ENCODE results near the gene RALGAPA2. TPM values are rescaled to one million over a fixed set of nuclear protein-coding genes. Genes with fewer than 3 reads are reported as not detected.
A peak's percentile ranks its signal among the peaks of the same experiment; 100 is the strongest.

The RALGAPA2 gene
- total and polyA plus RNA-seq, 2 of the 13 experiments (the other 11 are each of a cell fraction or from before 2014, with no cell fraction given), result 13.8 to 17.7 TPM

DNA sequence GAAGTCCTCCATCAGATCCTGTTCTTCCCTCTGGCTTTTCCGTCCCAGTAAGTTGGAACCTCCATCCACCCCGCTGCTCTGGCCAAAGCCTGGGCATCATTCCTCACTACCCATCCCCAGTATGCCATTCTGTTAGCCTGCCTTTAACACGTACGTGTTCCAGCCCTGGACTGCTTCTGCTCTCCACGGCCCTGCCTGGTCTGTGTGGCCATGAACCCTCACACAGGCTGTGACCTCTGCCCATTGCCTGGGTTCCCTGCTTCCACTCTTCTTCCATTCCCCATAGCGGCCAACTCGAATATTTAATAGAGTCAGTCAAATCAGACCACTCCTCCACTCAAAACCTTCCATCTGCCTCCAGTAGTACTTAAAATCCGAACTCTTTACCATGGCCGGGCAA lies 29.4 kb downstream of the RALGAPA2 start:
- BruUV-seq (replicated peaks), result no TSS peak
- H3K79me2 ChIP-seq (ENCODE audit: insufficient read depth, low read length), result peaks cover 7% of the 10 kb centered on the region
- no peaks in the 10 kb centered on the region for H3K9me3 ChIP-seq (ENCODE audit: low read length)
- H3K4me3 ChIP-seq (replicated peaks in 1 of 3; ENCODE audit: insufficient read depth in 1 of 3, low read depth in 2 of 3, low read length in 3 of 3), result no peak overlapping the region
- ATAC-seq, result peak; percentile 19; the same call in 1 of the 3 replicates
- no peak for FAIRE-seq
- H2AFZ ChIP-seq (ENCODE audit: low read length), result no peak overlapping the region
- H3K27ac ChIP-seq (ENCODE audit: extremely low read length, insufficient read depth, low read length), result no peak overlapping the region
- TF ChIP-seq ZFX (CRISPR knock-in tag; IDR thresholded peaks at IDR 0.05; ENCODE audit: low read depth), result no peak
- no peak for TF ChIP-seq ZMAT3 (CRISPR knock-in tag; conservative IDR thresholded peaks at IDR 0.05)
- TF ChIP-seq, protein P1, sequence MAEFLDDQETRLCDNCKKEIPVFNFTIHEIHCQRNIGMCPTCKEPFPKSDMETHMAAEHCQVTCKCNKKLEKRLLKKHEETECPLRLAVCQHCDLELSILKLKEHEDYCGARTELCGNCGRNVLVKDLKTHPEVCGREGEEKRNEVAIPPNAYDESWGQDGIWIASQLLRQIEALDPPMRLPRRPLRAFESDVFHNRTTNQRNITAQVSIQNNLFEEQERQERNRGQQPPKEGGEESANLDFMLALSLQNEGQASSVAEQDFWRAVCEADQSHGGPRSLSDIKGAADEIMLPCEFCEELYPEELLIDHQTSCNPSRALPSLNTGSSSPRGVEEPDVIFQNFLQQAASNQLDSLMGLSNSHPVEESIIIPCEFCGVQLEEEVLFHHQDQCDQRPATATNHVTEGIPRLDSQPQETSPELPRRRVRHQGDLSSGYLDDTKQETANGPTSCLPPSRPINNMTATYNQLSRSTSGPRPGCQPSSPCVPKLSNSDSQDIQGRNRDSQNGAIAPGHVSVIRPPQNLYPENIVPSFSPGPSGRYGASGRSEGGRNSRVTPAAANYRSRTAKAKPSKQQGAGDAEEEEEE (CRISPR knock-in tag; IDR thresholded peaks at IDR 0.05; ENCODE audit: borderline replicate concordance), result no peak
- TF ChIP-seq, protein P2, sequence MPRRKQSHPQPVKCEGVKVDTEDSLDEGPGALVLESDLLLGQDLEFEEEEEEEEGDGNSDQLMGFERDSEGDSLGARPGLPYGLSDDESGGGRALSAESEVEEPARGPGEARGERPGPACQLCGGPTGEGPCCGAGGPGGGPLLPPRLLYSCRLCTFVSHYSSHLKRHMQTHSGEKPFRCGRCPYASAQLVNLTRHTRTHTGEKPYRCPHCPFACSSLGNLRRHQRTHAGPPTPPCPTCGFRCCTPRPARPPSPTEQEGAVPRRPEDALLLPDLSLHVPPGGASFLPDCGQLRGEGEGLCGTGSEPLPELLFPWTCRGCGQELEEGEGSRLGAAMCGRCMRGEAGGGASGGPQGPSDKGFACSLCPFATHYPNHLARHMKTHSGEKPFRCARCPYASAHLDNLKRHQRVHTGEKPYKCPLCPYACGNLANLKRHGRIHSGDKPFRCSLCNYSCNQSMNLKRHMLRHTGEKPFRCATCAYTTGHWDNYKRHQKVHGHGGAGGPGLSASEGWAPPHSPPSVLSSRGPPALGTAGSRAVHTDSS (CRISPR knock-in tag; conservative IDR thresholded peaks at IDR 0.05), result no peak
- TF ChIP-seq, protein P3, sequence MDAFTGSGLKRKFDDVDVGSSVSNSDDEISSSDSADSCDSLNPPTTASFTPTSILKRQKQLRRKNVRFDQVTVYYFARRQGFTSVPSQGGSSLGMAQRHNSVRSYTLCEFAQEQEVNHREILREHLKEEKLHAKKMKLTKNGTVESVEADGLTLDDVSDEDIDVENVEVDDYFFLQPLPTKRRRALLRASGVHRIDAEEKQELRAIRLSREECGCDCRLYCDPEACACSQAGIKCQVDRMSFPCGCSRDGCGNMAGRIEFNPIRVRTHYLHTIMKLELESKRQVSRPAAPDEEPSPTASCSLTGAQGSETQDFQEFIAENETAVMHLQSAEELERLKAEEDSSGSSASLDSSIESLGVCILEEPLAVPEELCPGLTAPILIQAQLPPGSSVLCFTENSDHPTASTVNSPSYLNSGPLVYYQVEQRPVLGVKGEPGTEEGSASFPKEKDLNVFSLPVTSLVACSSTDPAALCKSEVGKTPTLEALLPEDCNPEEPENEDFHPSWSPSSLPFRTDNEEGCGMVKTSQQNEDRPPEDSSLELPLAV (CRISPR knock-in tag; conservative IDR thresholded peaks at IDR 0.05; ENCODE audit: low read depth), result no peak
- TF ChIP-seq WIZ (CRISPR knock-in tag; IDR thresholded peaks at IDR 0.05), result no peak
- TF ChIP-seq SIX1 (CRISPR knock-in tag; IDR thresholded peaks at IDR 0.05; ENCODE audit: borderline replicate concordance), result no peak
- no peak for TF ChIP-seq MAFK (conservative IDR thresholded peaks at IDR 0.05 in 1 of 2, IDR thresholded peaks at IDR 0.05 in 1 of 2; ENCODE audit: low read length in 2 of 2)
- TF ChIP-seq HCFC1 (IDR thresholded peaks at IDR 0.05; ENCODE audit: low read depth, low read length), result no peak
- TF ChIP-seq YEATS2 (CRISPR knock-in tag; IDR thresholded peaks at IDR 0.05; ENCODE audit: borderline replicate concordance), result no peak
- in situ Hi-C loops (cut with HindIII; ENCODE audit: extremely low pct_ligation_motif_present, low pct_unique_long_range_greater_than_20kb), result no loop called here
- intact Hi-C loops (cut with micrococcal nuclease; ENCODE audit: unreplicated experiment), result no loop called here
- no peak overlapping the region for H3K9ac ChIP-seq (ENCODE audit: insufficient read depth, low read depth, low read length)
- 0 out of 5 replicates have a peak, but pooled peaks cover 0 to 1% of the 10 kb centered on the region in 2 experiments for H3K36me3 ChIP-seq (replicated peaks in 1 of 2; ENCODE audit: control insufficient read depth in 1 of 2, insufficient read depth in 2 of 2, low read length in 2 of 2)
- peaks cover 22% of the 10 kb centered on the region for H3K4me1 ChIP-seq (ENCODE audit: insufficient read depth, low read length)
- POLR2A ChIA-PET, result no interaction called here
- WGBS (ENCODE audit: low lambda C conversion rate), result 90% methylated on average over 9 of the region's 9 CpGs
- no peak for DNase-seq (ENCODE audit: low spot score)
- no peaks in the 10 kb centered on the region for H3K27me3 ChIP-seq (ENCODE audit: control insufficient read depth in 1 of 2, insufficient read depth in 2 of 2, low read length in 2 of 2)
- peaks cover 14% of the 10 kb centered on the region; the same call in 1 of the 2 replicates for H4K20me1 ChIP-seq (ENCODE audit: insufficient read depth, low read length)
- CTCF ChIA-PET (ENCODE audit: low intra/inter-chr PET ratio, low total read pairs), result no interaction called here
- no peak overlapping the region for H3K4me2 ChIP-seq (ENCODE audit: low read depth, low read length)

All from HepG2 (cell line).